ENCODE results near the gene KRTAP10-6.
"Not testable (repeated sequence)": the region's sequence is repeated elsewhere in the genome, so short reads cannot be mapped to it uniquely, and the experiment has no call there.

Gene KRTAP10-6

DNA sequence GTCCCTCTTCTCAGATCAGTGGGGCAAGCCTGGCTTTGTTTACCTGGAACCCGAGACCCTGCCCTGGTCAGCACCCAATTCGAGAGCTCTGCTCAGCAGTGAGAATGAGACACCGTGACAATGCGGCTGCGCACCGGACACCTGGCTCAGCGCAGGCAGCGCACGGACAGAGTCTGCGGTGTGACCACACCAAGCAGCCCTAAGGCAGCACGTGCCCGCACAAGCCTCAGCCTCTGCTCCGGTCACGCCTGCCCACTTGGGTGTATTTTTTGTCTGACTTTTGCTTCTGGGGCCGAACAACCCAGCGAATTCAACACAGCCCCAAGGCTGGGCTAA lies 24.3 kb upstream of the KRTAP10-6 start:
- no peak for DNase-seq

DNA sequence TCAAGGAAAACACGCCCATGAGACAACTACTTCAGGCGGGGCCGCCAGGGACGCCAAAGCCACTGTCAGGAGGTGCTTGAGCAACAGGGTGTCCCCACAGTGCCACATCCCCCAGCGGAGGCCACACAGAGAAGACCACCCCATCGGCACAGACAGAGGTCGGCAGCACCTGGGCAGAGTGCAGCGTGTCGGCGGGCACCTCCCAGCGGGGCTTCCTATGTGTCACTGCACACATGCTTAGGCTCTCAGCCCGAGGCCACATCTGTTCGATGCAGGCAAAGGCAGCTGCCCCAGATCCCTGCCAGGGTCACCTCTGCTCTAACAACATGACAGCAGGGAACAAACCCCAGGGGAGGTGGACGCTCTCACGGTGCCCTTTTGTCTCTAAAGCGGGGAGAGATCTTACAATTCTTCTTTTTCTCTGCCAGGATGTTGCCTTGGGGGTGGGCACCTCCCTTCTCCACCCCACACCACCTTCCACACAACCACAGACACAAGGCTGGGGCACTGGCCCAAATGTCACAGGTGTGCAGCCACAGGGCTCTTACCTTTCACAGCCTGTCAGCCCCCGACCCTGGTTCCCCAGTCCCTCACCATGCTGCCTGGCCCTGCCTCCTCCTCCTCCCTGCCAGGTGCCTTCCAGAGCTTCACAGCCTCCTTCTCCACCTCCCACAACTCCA lies 23.7 kb upstream of the KRTAP10-6 start:
- DNase-seq, result peak; percentile 51

GRCh38 chr21:44615466-44615865 lies 23.2 kb upstream of the KRTAP10-6 start:
- no peak for DNase-seq

GRCh38 chr21:44614961-44615391 lies 22.7 kb upstream of the KRTAP10-6 start:
- DNase-seq, result no peak

- no peak for DNase-seq
Measured at GRCh38 chr21:44614161-44614631, 21.9 kb upstream of the KRTAP10-6 start.

DNA sequence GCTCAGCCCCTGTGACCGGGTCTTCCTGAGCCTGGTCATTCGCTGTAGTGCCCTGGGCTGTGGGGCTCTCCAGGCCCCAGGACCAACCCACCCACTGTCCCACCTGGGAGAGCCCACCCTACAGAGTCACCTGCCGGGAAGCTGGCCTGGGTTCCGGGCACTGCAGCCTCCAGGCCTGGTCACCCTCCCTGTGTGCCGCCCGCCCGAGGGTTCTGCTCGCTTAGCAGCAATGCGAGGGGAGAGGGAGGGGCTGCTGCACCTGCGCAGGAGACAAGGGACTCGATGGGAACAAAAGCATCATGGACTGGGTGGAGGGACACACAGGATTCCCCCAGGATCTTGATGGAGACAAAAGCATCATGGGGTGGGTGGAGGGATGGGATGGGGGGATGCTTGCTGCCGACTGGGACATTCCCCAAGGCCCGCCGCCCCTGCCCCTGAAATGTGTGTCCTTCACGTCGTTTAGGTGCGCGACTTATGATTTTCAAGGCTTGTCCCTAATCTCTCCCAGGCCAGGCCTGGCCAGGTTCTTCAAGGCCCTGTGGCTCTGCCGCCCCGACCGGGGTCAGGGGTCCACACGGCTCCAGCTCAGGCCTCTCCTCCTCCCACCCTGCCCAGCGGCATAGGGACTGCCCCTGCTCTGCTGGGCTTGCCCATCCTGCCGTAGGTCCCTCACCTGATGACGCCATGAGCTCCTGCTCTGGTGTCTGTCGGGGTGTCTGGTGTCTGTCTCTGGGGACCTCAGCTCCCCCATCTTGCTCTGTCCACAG lies 21.3 kb upstream of the KRTAP10-6 start:
- no peak for DNase-seq

GRCh38 chr21:44612669-44613229 lies 20.4 kb upstream of the KRTAP10-6 start:
- no peak for DNase-seq

DNA sequence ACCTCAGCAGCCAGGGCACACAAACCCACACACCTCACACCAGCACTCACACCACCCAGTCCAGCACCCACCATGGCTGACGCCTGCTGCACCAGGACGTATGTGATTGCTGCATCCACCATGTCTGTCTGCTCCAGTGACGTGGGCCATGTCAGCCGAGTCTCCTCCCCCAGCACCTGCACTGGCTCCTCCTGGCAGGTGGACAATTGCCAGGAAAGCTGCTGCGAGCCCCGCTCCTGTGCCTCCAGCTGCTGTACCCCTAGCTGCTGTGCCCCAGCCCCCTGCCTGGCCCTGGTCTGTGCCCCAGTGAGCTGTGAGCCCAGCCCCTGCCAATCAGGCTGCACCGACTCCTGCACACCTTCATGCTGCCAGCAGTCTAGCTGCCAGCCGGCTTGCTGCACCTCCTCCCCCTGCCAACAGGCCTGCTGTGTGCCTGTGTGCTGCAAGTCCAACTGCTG lies 19.8 kb upstream of the KRTAP10-6 start, which contains the start of gene KRTAP10-8:
KRTAP10-8 (plus strand) TSS at position 51 of the 458 bp plus-strand sequence; CDS start at position 73, 22 bp downstream.
- DNase-seq, result no peak

GRCh38 chr21:44611551-44611950 lies 19.2 kb upstream of the KRTAP10-6 start:
- DNase-seq, result no peak

GRCh38 chr21:44610157-44610843 lies 18.0 kb upstream of the KRTAP10-6 start:
- not testable (repeated sequence) for DNase-seq

- DNase-seq, result no peak
Measured at GRCh38 chr21:44609193-44609592, 16.9 kb upstream of the KRTAP10-6 start.

DNA sequence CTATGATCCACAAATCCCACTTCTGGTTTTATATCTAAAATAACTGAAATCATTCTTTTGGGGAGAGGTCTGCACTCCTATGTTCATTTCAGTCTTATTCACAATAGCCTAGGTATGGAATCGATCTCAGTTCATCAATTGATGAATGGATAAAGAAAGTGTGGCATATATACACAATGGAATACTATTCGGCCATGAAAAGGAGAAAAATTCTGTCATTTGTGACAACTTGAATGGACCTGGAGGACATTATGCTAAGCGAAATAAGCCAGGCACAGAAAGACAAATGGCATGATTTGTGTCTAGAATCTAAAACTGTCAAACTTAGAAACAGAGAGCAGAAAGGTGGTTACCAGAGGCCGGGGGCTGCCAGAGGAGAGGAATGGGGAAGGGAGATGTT lies 14.2 kb upstream of the KRTAP10-6 start:
- DNase-seq, result no peak

DNA sequence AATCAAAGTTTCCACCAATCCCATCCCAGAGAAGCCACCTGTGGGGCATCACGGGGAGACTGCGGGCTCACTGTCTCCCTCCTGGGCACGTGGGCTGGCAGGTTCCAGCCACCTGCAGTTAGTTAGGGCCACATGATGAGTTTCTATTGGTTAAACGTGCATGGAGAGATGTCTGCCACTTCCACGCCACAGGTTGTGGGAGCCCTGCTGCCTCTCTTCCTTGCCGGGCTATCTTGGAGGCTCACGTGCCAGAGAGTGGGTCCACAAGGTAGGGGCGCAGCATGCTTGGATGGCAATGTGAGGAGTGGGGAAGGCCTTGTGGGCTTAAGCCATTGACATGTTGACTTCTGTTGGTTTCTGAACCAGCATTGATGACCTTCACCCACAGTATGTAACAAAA lies 11.6 kb upstream of the KRTAP10-6 start:
- no peak for DNase-seq

GRCh38 chr21:44603109-44603875 lies 11.0 kb upstream of the KRTAP10-6 start:
- DNase-seq, result no peak

DNA sequence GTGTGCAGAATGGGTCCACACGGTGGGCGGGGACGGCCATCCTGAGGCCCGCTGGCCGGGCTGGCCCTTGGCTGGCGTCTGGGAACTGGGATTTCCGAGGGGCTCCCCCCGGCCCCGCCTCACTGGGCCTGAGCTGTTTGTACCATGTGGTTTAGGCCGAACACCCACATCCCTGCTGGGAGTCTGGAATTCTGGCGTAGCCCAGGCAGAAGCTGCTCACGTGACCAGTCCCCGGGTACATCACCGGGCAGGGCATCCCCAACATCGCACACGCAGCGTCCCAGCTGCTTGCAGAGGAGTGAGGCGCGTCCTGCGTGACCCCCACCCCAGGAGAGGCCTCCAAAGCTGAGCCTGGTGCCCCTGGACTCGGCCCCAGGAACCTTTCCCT lies 10.2 kb upstream of the KRTAP10-6 start:
- no peak for DNase-seq

- no peak for DNase-seq
Measured at GRCh38 chr21:44601596-44602462, 9.5 kb upstream of the KRTAP10-6 start.

DNA sequence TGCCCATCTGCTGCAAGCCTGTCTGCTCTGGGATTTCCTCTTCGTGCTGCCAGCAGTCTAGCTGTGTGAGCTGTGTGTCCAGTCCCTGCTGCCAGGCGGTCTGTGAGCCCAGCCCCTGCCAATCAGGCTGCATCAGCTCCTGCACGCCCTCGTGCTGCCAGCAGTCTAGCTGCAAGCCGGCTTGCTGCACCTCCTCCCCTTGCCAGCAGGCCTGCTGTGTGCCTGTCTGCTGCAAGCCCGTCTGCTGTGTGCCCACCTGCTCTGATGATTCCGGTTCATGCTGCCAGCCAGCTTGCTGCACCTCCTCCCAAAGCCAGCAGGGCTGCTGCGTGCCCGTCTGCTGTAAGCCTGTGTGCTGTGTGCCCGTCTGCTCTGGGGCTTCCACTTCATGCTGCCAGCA lies 8.8 kb upstream of the KRTAP10-6 start:
- not testable (repeated sequence) for DNase-seq

DNA sequence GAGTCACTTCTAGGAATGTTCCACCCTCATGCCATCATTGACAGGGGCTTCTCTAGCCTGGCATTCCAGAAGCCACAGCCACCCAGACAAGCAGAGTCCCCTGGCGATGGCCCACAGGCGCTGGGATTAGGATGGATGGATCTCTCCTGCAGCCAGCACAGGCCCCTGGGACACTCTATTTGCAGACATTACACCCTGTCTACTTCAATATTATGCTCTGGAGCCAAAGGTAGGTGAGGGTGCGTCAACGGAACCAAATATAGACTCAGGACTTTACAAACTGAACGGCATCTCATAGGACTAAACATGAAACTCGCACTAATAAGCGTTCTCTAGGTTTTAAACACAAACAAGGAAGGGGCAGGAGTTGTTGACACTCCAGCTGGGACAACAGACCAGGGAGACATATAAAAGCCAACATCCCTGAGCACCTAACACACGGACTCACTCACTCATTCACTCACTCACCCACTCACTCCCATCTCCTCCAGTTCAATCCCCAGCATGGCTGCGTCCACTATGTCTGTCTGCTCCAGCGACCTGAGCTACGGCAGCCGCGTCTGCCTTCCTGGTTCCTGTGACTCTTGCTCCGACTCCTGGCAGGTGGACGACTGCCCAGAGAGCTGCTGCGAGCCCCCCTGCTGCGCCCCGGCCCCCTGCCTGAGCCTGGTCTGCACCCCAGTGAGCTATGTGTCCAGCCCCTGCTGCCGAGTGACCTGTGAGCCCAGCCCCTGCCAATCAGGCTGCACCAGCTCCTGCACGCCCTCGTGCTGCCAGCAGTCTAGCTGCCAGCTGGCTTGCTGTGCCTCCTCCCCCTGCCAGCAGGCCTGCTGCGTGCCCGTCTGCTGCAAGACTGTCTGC lies 8.0 kb upstream of the KRTAP10-6 start, which contains the start of gene KRTAP10-7:
KRTAP10-7 (plus strand) TSS at position 480 of the 861 bp plus-strand sequence; CDS start at position 505, 25 bp downstream.
- DNase-seq, result not testable (repeated sequence)

- no peak for DNase-seq
Measured at GRCh38 chr21:44599264-44600029, 7.1 kb upstream of the KRTAP10-6 start.
